Measurements from ENCODE around the gene PRR3.

PRR3 gene

GRCh38 chr6:30571075-30571761 lies 14.1 kb downstream of the PRR3 start, which contains the start of gene ABCF1:
ABCF1 (plus strand) TSS chr6:30571442; CDS start chr6:30571488, 46 bp downstream.
- peak; percentile 96 to 99 for DNase-seq (ENCODE audit: low read depth in 2 of 2)

- no peak for DNase-seq (ENCODE audit: low read depth in 2 of 2)
These were observed 14.6 kb downstream of the PRR3 start for GRCh38 chr6:30571762-30572082.

GRCh38 chr6:30572148-30572547 lies 15.1 kb downstream of the PRR3 start:
- DNase-seq (ENCODE audit: low read depth in 2 of 2) = no peak

- DNase-seq (ENCODE audit: low read depth in 2 of 2) = no peak
These were observed 16.0 kb downstream of the PRR3 start for GRCh38 chr6:30573113-30573512.

DNA sequence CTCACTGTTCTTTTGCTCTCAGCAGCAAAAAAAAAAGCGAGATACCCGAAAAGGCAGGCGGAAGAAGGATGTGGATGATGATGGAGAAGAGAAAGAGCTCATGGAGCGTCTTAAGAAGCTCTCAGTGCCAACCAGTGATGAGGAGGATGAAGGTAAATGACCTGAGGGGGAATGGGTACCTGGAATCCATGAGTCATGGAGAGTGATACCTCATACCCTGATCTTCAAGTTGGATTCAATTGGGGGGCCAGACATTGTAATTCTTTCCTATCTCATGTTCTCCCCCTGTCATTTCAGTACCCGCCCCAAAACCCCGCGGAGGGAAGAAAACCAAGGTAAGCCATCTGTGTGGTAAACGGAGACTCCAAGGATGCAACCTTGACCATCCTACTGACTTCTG lies 21.0 kb downstream of the PRR3 start:
- no peak for DNase-seq (ENCODE audit: low read depth in 2 of 2)

- no peak for DNase-seq (ENCODE audit: low read depth in 2 of 2)
These were observed 26.8 kb downstream of the PRR3 start for GRCh38 chr6:30583921-30584320.

GRCh38 chr6:30589754-30590358 lies 32.8 kb downstream of the PRR3 start:
- DNase-seq (ENCODE audit: low read depth in 2 of 2) = no peak

DNA sequence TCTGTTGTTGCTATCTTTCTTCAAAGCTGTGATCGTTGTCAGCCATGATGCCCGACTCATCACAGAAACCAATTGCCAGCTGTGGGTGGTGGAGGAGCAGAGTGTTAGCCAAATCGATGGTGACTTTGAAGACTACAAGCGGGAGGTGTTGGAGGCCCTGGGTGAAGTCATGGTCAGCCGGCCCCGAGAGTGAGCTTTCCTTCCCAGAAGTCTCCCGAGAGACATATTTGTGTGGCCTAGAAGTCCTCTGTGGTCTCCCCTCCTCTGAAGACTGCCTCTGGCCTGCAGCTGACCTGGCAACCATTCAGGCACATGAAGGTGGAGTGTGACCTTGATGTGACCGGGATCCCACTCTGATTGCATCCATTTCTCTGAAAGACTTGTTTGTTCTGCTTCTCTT lies 33.4 kb downstream of the PRR3 start:
- DNase-seq (ENCODE audit: low read depth in 2 of 2) = no peak

DNA sequence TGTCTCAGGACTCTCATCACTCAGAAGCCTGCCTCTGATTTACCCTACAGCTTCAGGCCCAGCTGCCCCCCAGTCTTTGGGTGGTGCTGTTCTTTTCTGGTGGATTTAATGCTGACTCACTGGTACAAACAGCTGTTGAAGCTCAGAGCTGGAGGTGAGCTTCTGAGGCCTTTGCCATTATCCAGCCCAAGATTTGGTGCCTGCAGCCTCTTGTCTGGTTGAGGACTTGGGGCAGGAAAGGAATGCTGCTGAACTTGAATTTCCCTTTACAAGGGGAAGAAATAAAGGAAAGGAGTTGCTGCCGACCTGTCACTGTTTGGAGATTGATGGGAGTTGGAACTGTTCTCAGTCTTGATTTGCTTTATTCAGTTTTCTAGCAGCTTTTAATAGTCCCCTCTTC lies 33.9 kb downstream of the PRR3 start:
- no peak for DNase-seq (ENCODE audit: low read depth in 2 of 2)

GRCh38 chr6:30592287-30592686 lies 35.2 kb downstream of the PRR3 start:
- no peak for DNase-seq (ENCODE audit: low read depth in 2 of 2)

DNA sequence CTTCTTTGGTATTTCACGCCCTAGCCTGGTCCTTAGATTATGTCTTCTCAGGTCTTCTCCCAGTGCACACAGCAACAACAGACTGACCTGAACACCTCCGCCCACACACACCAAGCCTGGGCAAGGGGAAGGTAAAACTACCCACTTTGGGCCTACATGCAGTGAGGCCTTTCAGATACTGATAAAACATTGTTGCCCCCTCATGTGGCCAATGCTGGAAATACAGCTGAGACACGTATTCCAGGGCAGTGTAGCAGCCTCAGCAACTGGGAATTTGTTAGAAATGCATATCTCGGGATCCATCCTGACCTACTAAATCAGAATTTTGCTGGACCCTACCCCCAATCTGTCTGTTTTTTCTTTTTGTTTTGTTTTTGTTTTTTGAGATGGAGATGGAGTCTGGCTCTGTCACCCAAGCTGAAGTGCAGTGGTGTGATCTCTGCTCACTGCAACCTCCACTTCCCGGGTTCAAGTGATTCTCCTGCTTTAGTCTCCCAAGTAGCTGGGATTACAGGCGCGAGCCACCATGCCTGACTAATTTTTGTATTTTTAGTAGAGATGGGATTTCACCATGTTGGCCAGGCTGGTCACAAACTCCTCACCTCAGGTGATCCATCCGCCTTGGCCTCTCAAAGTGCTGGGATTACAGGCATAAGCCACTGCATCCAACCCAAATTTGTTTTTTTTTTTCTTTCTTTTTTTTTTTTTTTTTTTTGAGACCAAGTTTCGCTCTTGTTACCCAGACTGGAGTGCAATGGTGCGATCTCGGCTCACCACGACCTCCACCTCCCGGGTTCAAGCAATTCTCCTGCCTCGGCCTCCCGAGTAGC lies 40.4 kb downstream of the PRR3 start:
- DNase-seq (ENCODE audit: low read depth in 2 of 2) = peak; percentile 51 to 63

DNA sequence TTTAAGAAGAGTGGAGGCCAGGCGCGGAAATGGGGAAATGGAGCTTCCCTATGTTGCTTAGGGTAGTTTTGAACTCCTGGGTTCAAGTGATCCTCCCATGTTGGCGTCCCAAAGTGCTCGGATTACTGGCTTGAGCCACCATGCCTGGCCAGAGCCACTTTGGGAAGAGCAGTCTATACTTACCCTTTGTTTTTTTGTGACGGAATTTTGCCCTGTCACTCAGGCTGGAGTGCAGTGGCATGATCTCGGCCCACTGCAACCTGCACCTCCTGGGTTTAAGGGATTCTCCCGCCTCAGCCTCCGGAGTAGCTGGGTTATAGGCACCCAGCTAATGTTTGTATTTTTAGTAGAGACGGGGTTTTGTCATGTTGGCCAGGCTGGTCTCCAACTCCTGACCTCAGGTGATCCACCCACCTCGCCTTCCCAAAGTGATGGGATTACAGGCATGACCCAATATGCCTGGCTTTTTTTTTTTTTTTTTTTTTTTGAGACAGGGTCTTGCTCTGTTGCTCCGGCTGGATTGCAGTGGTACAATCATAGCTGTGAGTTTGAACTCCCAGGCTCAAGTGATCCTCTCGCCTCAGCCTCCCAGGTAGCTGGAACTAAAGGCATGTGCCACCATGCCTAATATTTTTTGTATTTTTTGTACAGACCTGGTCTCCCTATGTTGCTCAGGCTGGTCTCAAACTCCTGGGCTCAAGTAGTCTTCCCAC lies 42.0 kb downstream of the PRR3 start:
- DNase-seq (ENCODE audit: low read depth in 2 of 2) = no peak

- DNase-seq (ENCODE audit: low read depth in 2 of 2) = no peak
These were observed 42.7 kb downstream of the PRR3 start for GRCh38 chr6:30599625-30600324.

DNA sequence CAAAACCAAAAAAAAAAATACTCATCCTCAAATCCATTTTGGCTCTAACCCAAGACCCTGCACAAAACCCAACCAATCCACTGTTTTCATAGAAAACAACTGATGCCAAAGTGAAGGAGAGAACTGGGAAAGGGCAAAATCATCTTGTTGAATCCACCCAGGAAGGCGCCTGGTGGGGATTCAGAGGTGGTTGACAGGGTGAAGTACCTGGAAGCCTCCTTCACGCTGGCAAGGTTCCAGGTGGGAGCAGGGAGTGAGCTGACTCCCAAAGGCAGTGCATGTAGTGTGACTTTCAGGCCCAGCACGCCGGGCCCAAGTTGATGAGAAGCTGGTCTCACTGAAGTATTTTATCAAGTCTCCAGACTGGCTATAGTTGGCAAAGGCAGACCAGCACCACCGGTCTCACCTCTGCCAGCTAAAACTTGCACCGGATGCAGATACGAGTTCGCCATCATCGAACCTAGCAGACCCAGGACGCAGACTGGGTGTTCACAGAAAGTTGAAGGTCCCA lies 43.4 kb downstream of the PRR3 start:
- no peak for DNase-seq (ENCODE audit: low read depth in 2 of 2)

DNA sequence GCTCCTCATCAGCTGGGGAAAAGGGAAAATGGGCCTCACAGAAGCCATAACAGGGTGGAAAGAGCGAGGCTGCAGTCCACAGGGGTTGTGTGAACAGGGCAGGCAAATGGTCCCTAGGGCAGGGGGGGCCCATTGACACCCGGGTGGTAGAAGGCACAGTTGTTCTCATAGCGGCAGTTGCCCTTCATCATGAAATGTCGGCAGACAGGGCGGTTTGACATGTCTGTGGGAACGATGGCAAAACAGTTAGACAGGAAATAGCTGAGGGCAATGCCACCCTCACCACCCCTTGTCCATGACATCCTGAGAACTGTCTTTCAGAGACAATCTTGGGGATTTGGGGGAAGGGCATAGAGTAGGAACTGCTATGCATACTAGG lies 44.3 kb downstream of the PRR3 start:
- no peak for DNase-seq (ENCODE audit: low read depth in 2 of 2)

GRCh38 chr6:30601815-30602641 lies 44.9 kb downstream of the PRR3 start:
- no peak for DNase-seq (ENCODE audit: low read depth in 2 of 2)

DNA sequence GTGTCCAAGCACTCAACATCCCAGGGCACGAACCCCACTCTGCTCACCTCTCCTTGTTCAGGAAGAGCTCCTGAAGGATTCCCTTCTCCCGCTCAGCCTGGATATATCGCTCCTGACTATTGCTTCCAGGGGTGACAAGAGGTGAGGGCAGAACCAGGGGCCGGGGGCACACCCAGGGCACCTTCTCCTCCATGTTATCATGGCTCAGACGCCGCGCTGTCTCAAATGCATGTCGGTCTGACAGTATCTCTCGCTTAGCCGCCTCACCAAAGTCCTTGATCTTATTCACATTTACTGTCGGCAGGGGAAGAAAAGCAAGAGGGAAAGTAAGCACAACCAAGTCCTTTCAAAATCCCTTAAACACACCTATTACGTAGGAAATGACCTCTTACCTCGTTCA lies 46.9 kb downstream of the PRR3 start:
- DNase-seq (ENCODE audit: low read depth in 2 of 2) = no peak

GRCh38 chr6:30610065-30610464 lies 53.0 kb downstream of the PRR3 start:
- DNase-seq (ENCODE audit: low read depth in 2 of 2) = no peak

DNA sequence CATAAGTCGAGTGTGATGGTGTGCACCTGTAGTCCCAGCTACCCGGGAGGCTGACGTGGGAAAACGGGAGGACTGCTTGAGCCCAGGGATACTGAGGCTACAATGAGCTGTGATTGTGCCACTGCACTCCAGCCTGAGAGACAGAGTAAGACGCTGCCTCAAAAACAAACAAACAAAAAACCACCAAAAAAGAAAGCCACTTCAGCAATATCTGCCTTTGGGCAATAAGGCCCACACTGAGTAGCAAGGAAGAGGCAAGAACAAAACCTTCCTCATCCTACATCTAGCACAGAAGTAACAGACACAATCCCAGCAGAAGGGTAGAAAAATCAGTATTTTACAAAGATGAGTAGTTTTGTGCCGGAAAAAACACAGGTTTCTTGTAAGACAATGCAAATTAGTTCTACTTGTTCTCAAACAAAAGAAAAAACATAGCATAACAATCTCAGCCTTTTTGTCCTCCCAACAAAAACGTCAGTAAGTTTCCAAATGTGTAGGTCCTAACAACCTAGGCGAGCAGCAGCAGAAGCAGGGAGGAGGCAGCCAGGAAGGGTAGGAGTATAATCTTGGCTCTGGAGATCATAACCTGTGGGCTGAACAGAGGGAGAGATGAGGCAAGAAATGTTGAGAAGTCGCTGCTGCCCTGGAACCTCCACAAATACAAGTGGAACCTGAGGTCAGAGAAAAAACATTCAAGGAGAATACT lies 54.2 kb downstream of the PRR3 start:
- DNase-seq (ENCODE audit: low read depth in 2 of 2) = no peak

DNA sequence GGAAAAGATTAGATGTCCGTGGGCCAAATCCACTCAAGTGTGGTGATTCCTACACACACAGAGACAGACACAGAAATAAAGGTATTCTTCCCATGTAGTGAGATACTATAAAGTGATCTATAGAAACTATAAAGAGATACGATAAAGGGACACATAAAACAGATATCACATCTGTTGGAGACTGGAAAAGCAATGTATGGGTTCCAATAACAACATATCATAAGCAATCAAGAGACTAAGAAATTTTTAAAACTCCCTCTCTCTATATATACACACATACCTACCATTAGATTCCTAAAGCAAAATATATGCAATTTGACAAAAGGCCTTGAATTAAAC lies 54.7 kb downstream of the PRR3 start:
- no peak for DNase-seq (ENCODE audit: low read depth in 2 of 2)
